GM12891 (cell line): Measurements from ENCODE around the gene CBLC.

ENCODE experiments used
- PAX5 ChIP-seq: IDR thresholded peaks from 2 replicates; pipeline ENCODE4 v1.6.1; 2011; ENCODE audit warnings: low read length, moderate library complexity, mild to moderate bottlenecking; ENCODE audit not compliant: insufficient read depth, severe bottlenecking
- POLR2A ChIP-seq: IDR thresholded peaks from 2 replicates; pipeline ENCODE4 v1.6.1; 2011; ENCODE audit warnings: low read depth, low read length, control low read depth
- POLR2AphosphoS5 ChIP-seq: IDR thresholded peaks from 2 replicates; pipeline ENCODE4 v1.6.1; 2011; ENCODE audit warnings: low read depth, low read length, control low read depth
- SPI1 ChIP-seq: IDR thresholded peaks from 2 replicates; pipeline ENCODE4 v1.6.1; 2011; ENCODE audit warnings: low read depth, low read length, control low read depth
- TAF1 ChIP-seq: IDR thresholded peaks from 2 replicates; pipeline ENCODE4 v1.6.1; 2011; ENCODE audit warnings: low read depth, low read length, control low read depth

- TF ChIP-seq TAF1 (no peak), POLR2A (no peak), SPI1 (no peak), POLR2AphosphoS5 (no peak), PAX5 (no peak)
Measured at GRCh38 chr19:44820648-44821609, 43.2 kb downstream of the CBLC start.
